Measurements from ENCODE around the gene COL21A1. TPM values are rescaled to one million over a fixed set of nuclear protein-coding genes. Genes with fewer than 3 reads are reported as not detected.

Gene COL21A1
- total and polyA plus RNA-seq, 2 donors (not counting 1 experiment from before 2014, with no cell fraction given) = 6.9 to 28.2 TPM

GRCh38 chr6:56235245-56235644 is 12.1 kb downstream of the COL21A1 start:
- no peak overlapping the region for H3K27ac ChIP-seq (ENCODE audit: insufficient read depth, low read length)
- H4K20me1 ChIP-seq (ENCODE audit: control insufficient read depth, extremely low read depth, insufficient read depth, low read length) = no peaks in the 10 kb centered on the region
- no peaks in the 10 kb centered on the region for H3K79me2 ChIP-seq (ENCODE audit: control insufficient read depth, insufficient read depth, low read length)
- no peak overlapping the region for H3K9ac ChIP-seq (ENCODE audit: insufficient read depth, low read length)
- H3K36me3 ChIP-seq (ENCODE audit: control insufficient read depth, insufficient read depth, low read length) = no peaks in the 10 kb centered on the region
- H2AFZ ChIP-seq (ENCODE audit: low read length) = no peak overlapping the region
- no peak overlapping the region for H3K4me3 ChIP-seq (replicated peaks in 1 of 4; ENCODE audit: control extremely low read depth in 1 of 4, insufficient read depth in 1 of 4, low read depth in 3 of 4, low read length in 4 of 4)
- no peak overlapping the region for H3K4me2 ChIP-seq (ENCODE audit: extremely low read depth, insufficient read depth, low read length)
- DNase-seq (ENCODE audit: low read depth in 2 of 2) = peak; percentile 14 to 63
- H3K4me1 ChIP-seq (ENCODE audit: control insufficient read depth, extremely low read depth, insufficient read depth, low read length) = no peaks in the 10 kb centered on the region
- no peaks in the 10 kb centered on the region for H3K27me3 ChIP-seq (ENCODE audit: control insufficient read depth, insufficient read depth, low read length)
- TF ChIP-seq EZH2 (IDR thresholded peaks at IDR 0.05; ENCODE audit: low read length, missing control alignments) (no peak), CTCF (conservative IDR thresholded peaks at IDR 0.05 in 1 of 2, IDR thresholded peaks at IDR 0.05 in 1 of 2; ENCODE audit: low read depth in 1 of 2, low read length in 2 of 2) (no peak)
- no peaks in the 10 kb centered on the region for H3K9me3 ChIP-seq (ENCODE audit: control insufficient read depth, insufficient read depth, low read depth, low read length)

DNA sequence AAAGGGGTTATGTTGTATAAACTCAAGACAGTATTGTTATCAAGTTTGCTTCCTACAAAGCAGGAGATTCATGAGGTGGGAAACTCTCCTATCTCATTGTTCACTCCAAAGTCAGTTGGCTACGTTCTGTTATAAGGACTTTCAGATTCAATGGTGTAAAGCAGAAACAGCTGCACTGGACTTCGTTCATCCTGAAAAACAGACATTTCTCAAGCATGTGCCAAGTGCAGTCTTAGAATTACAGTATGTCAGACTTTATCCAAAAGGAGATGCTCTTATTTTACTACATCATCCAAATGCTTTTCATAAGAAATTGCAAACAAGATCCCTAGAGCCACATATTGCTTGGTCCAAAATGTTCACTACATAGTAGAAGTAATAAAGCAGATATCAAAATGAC is 14.9 kb downstream of the COL21A1 start:
- no peak overlapping the region for H3K4me3 ChIP-seq (replicated peaks in 1 of 4; ENCODE audit: control extremely low read depth in 1 of 4, insufficient read depth in 1 of 4, low read depth in 3 of 4, low read length in 4 of 4)
- no peak overlapping the region for H3K9ac ChIP-seq (ENCODE audit: insufficient read depth, low read length)
- no peaks in the 10 kb centered on the region for H4K20me1 ChIP-seq (ENCODE audit: control insufficient read depth, extremely low read depth, insufficient read depth, low read length)
- no peak overlapping the region for H2AFZ ChIP-seq (ENCODE audit: low read length)
- no peaks in the 10 kb centered on the region for H3K27me3 ChIP-seq (ENCODE audit: control insufficient read depth, insufficient read depth, low read length)
- H3K79me2 ChIP-seq (ENCODE audit: control insufficient read depth, insufficient read depth, low read length) = no peaks in the 10 kb centered on the region
- no peaks in the 10 kb centered on the region for H3K36me3 ChIP-seq (ENCODE audit: control insufficient read depth, insufficient read depth, low read length)
- DNase-seq (ENCODE audit: low read depth in 2 of 2) = no peak
- no peaks in the 10 kb centered on the region for H3K4me1 ChIP-seq (ENCODE audit: control insufficient read depth, extremely low read depth, insufficient read depth, low read length)
- no peak overlapping the region for H3K27ac ChIP-seq (ENCODE audit: insufficient read depth, low read length)
- no peak for TF ChIP-seq CTCF (conservative IDR thresholded peaks at IDR 0.05 in 1 of 2, IDR thresholded peaks at IDR 0.05 in 1 of 2; ENCODE audit: low read depth in 1 of 2, low read length in 2 of 2)
- TF ChIP-seq EZH2 (IDR thresholded peaks at IDR 0.05; ENCODE audit: low read length, missing control alignments) = no peak
- no peaks in the 10 kb centered on the region for H3K9me3 ChIP-seq (ENCODE audit: control insufficient read depth, insufficient read depth, low read depth, low read length)
- H3K4me2 ChIP-seq (ENCODE audit: extremely low read depth, insufficient read depth, low read length) = no peak overlapping the region

GRCh38 chr6:56231827-56232226 is 15.6 kb downstream of the COL21A1 start:
- no peaks in the 10 kb centered on the region for H3K9me3 ChIP-seq (ENCODE audit: control insufficient read depth, insufficient read depth, low read depth, low read length)
- H3K4me1 ChIP-seq (ENCODE audit: control insufficient read depth, extremely low read depth, insufficient read depth, low read length) = no peaks in the 10 kb centered on the region
- no peaks in the 10 kb centered on the region for H4K20me1 ChIP-seq (ENCODE audit: control insufficient read depth, extremely low read depth, insufficient read depth, low read length)
- no peak overlapping the region for H3K4me3 ChIP-seq (replicated peaks in 1 of 4; ENCODE audit: control extremely low read depth in 1 of 4, insufficient read depth in 1 of 4, low read depth in 3 of 4, low read length in 4 of 4)
- no peak overlapping the region for H2AFZ ChIP-seq (ENCODE audit: low read length)
- no peak overlapping the region for H3K4me2 ChIP-seq (ENCODE audit: extremely low read depth, insufficient read depth, low read length)
- H3K79me2 ChIP-seq (ENCODE audit: control insufficient read depth, insufficient read depth, low read length) = no peaks in the 10 kb centered on the region
- H3K36me3 ChIP-seq (ENCODE audit: control insufficient read depth, insufficient read depth, low read length) = no peaks in the 10 kb centered on the region
- no peak overlapping the region for H3K9ac ChIP-seq (ENCODE audit: insufficient read depth, low read length)
- H3K27me3 ChIP-seq (ENCODE audit: control insufficient read depth, insufficient read depth, low read length) = no peaks in the 10 kb centered on the region
- no peak for TF ChIP-seq EZH2 (IDR thresholded peaks at IDR 0.05; ENCODE audit: low read length, missing control alignments)
- no peak for TF ChIP-seq CTCF (conservative IDR thresholded peaks at IDR 0.05 in 1 of 2, IDR thresholded peaks at IDR 0.05 in 1 of 2; ENCODE audit: low read depth in 1 of 2, low read length in 2 of 2)
- no peak overlapping the region for H3K27ac ChIP-seq (ENCODE audit: insufficient read depth, low read length)
- peak in 1 of 2 donors; percentile 42 for DNase-seq (ENCODE audit: low read depth in 2 of 2)

All from fibroblast of lung (primary cell).